HG03571 (cell line): Measurements from ENCODE around the gene CORO1C.
"Not testable (repeated sequence)": the region's sequence is repeated elsewhere in the genome, so short reads cannot be mapped to it uniquely, and the experiment has no call there.

ENCODE experiments used
- ATAC-seq: cut with Tn5 transposase; IDR thresholded peaks from one replicate; pipeline ENCODE4 v1.9.1; 2021; ENCODE audit not compliant: unreplicated experiment

Gene CORO1C

GRCh38 chr12:108620236-108620879, 111.0 kb downstream of the CORO1C start:
- ATAC-seq = no peak

- ATAC-seq = no peak
These were observed 111.8 kb downstream of the CORO1C start for GRCh38 chr12:108619369-108620160.

- ATAC-seq = not testable (repeated sequence)
These were observed 112.4 kb downstream of the CORO1C start for GRCh38 chr12:108618953-108619274.

GRCh38 chr12:108618079-108618952, 113.0 kb downstream of the CORO1C start:
- peak; percentile 34 for ATAC-seq

- ATAC-seq = peak; percentile 73
These were observed 114.1 kb downstream of the CORO1C start for GRCh38 chr12:108616941-108617858.

- no peak for ATAC-seq
These were observed 115.0 kb downstream of the CORO1C start for GRCh38 chr12:108616359-108616758.

- ATAC-seq = no peak
These were observed 115.4 kb downstream of the CORO1C start for GRCh38 chr12:108615918-108616317.

GRCh38 chr12:108614639-108615038, 116.7 kb downstream of the CORO1C start:
- no peak for ATAC-seq

- no peak for ATAC-seq
These were observed 117.3 kb downstream of the CORO1C start for GRCh38 chr12:108614041-108614440.

- no peak for ATAC-seq
These were observed 117.8 kb downstream of the CORO1C start for GRCh38 chr12:108613548-108613947.

GRCh38 chr12:108612788-108613282, 118.5 kb downstream of the CORO1C start:
- ATAC-seq = no peak

GRCh38 chr12:108611884-108612415, 119.4 kb downstream of the CORO1C start:
- ATAC-seq = no peak

- no peak for ATAC-seq
These were observed 120.3 kb downstream of the CORO1C start for GRCh38 chr12:108610856-108611605.

- ATAC-seq = no peak
These were observed 120.9 kb downstream of the CORO1C start for GRCh38 chr12:108610336-108610815.

GRCh38 chr12:108609537-108610335, 121.6 kb downstream of the CORO1C start:
- no peak for ATAC-seq

- no peak for ATAC-seq
These were observed 122.7 kb downstream of the CORO1C start for GRCh38 chr12:108608616-108609015.

GRCh38 chr12:108607981-108608600, 123.2 kb downstream of the CORO1C start:
- ATAC-seq = no peak

- no peak for ATAC-seq
These were observed 124.8 kb downstream of the CORO1C start for GRCh38 chr12:108606492-108606891.
